ENCODE results near the gene PHAX.

GRCh38 chr5:126676195-126676624 lies 75.5 kb downstream of the PHAX start:
- TF ChIP-seq EZH2 (IDR thresholded peaks at IDR 0.05; ENCODE audit: insufficient read depth, poor library complexity, severe bottlenecking): no peak
- TF ChIP-seq EZH2phosphoT487 (IDR thresholded peaks at IDR 0.05; ENCODE audit: insufficient read depth, low read depth): no peak

Measured in GM23248 (cell line).